ENCODE data around the gene KIF26B.

GRCh38 chr1:245657371-245657770 lies 502.6 kb downstream of the KIF26B start:
- no peak for TF ChIP-seq CTCF (IDR thresholded peaks at IDR 0.05; ENCODE audit: low read length)
- no peak for TF ChIP-seq EZH2 (IDR thresholded peaks at IDR 0.05; ENCODE audit: borderline replicate concordance, low read length)
